Embryonic facial prominence (tissue), 1 donor: ENCODE measurements around the gene HERC6.
A peak's percentile ranks its signal among the peaks of the same experiment; 100 is the strongest.
"Not testable (repeated sequence)": the region's sequence is repeated elsewhere in the genome, so short reads cannot be mapped to it uniquely, and the experiment has no call there.

Experiments
- DNase-seq: peaks from one replicate; pipeline ENCODE4 v3.0.0-alpha.2; 2016; ENCODE audit errors: extremely low spot score

Gene HERC6

DNA sequence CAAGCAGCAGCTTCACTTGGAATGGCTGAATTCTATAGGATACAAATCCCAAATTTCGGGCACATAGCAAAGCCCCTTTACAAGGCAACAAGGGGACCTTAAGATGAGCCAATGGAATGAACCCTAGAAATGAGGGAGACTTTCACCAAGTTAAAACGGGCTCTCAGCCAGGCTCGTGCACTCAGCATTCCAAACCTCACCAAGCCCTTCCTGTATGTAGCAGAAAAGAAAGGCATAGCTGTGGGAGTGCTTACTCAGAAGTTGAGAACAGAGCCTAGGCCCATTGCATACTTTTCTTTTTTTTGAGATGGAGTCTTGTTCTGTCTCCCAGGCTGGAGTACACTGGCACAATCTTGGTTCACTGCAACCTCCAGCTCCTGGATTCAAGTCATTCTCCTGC lies 67.5 kb downstream of the HERC6 start:
- DNase-seq, result no peak

DNA sequence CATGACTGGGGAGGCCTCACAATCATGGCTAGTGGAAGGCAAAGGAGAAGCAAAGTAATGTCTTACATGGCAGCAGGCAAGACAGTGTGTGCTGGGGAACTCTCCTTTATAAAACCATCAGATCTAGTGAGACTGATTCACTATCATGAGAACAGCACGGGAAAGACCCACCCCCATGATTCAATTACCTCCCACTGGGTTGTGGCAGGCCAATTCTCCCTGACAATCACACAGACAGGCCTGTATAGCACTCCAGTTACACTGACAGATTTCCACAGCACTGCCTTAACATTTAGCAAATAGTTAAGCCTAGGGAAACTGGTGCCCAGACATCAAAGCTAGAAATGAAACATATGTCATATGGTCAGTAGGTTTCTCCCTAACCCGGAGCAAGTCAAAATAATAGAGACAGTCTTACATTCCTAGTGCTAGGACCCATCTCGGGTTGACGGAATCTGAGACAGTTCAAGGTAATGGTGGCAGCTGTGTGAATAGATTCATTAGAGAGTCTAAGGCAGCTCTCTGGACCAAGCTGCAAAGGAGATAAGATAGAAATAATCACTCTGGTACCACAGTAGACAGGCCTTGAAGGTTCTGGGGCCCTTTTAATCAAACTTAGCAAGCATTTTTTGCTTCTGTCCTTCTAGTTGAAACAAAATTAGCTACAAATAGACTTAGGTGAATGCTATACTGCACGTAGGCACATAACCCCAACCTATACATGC lies 68.9 kb downstream of the HERC6 start:
- no peak for DNase-seq

GRCh38 chr4:88448211-88448765 lies 69.6 kb downstream of the HERC6 start:
- DNase-seq, result not testable (repeated sequence)

GRCh38 chr4:88448889-88449288 lies 70.2 kb downstream of the HERC6 start:
- no peak for DNase-seq

DNA sequence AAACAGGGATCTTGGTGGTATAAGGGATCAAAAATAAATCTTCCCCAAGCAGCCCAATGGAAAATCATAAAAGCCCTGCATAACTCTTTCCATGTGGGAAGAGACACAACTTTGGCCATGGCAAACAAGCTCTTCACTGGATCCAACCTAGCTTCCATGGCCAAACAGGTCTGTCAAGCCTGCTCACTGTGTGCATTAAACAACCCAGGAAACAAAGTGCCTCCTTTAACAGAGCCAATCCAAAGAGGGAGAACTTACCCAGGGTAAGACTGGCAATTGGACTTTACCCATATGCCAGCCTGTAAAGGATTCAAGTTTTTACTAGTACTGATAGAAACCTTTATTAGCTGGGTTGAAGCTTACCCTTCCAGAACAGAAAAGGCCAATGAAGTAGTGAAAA lies 70.6 kb downstream of the HERC6 start:
- DNase-seq, result no peak

DNA sequence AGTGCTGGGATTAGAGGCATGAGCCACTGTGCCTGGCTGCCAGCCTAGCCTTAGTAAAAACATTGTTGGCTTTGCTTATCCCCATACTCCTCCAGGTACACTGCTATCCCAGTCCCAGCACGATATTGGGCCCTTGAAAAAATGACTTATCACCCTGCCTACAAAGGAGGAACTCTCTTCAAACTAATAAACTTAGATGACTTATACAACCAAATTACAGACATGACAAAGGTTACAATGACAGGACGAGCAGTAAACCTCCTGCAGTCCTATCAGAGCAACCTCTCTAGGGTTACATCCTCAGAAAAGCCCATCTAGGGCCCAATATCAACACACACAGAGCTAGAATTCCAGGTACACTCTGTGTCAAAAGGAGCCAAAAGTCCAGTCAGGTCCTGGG lies 72.6 kb downstream of the HERC6 start:
- DNase-seq, result no peak

- DNase-seq, result no peak
Measured at GRCh38 chr4:88452912-88453311, 74.3 kb downstream of the HERC6 start.

DNA sequence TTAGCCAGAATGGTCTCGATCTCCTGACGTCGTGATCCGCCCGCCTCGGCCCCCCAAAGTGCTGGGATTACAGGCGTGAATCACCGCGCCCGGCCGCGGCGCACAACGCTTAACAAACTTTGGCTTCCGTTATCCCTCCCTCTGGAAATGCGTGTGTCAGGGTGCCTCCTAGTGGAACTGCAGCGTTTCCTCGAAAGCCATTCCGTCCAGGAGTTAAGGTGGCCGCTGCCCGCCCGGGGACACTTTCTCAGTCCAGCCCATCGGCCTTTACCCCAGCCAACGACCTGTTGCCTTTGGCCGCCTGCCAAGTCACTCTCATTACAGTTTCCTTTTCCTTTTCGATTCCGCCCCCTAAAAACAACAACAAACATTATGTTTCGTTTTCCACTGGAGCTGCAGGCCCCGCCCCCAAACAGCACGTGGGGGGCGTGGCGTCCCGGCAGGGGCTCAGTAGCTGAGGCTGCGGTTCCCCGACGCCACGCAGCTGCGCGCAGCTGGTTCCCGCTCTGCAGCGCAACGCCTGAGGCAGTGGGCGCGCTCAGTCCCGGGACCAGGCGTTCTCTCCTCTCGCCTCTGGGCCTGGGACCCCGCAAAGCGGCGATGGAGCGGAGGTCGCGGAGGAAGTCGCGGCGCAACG lies 78.1 kb downstream of the HERC6 start, which contains the start of gene HERC5:
Gene HERC5 (plus strand): TSS at position 450 of the 637 bp plus-strand sequence. CDS start 151 bp downstream, at position 601.
- DNase-seq, result peak; percentile 63

DNA sequence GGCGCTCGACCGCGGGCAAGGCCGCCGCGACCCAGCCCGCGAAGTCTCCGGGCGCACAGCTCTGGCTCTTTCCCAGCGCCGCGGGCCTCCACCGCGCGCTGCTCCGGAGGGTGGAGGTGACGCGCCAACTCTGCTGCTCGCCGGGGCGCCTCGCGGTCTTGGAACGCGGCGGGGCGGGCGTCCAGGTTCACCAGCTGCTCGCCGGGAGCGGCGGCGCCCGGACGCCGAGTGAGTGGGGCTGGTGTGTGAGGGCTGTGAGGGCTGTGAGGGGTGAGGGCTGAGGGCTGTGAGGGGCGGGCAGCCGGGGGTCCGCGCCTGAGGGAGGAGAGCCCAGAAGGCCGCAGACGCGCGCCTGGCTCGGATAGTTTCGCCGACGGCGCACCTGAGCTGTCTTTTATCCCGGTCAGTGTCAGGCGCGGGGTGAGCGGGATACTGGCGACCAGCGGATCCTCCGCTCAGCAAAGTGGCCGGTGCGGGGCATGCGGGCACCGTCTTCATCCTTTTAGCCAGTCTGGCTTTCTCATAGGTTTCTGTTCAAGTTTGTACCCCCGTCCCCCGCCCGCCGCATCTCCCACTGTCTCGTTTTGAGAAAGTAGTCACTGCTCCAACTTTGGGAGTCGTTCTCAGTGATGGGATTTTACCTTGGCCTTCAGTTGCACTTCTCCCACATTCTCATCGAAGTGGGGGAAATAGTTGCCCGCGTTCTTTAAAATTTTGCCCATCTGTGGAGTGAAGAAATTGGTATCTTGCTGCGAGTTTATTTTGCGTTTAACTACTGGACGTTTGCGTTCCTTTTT lies 78.9 kb downstream of the HERC6 start:
- DNase-seq, result no peak

GRCh38 chr4:88458104-88458740 lies 79.6 kb downstream of the HERC6 start:
- no peak for DNase-seq

GRCh38 chr4:88465653-88466192 lies 87.1 kb downstream of the HERC6 start:
- no peak for DNase-seq

DNA sequence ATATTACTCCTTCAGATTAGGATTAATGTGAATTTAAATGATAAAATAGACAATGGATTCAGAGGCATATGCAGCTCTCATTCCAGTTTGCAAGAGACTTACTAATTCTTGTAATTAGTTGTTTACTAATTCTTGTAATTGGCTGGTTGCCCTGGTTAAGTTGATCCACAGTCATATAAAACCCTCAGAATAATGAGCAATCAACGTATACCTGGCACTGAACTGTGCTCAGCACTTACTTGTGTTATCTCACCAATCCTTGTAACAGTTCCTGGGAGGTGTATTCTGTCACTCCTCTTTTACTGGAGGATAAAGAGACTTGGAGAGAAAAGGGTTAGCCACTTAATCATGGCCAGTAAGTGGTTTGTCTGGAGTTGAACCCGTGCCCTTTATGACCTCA lies 88.7 kb downstream of the HERC6 start:
- no peak for DNase-seq

GRCh38 chr4:88477229-88477860 lies 98.7 kb downstream of the HERC6 start:
- no peak for DNase-seq

GRCh38 chr4:88478247-88478646 lies 99.6 kb downstream of the HERC6 start:
- no peak for DNase-seq

DNA sequence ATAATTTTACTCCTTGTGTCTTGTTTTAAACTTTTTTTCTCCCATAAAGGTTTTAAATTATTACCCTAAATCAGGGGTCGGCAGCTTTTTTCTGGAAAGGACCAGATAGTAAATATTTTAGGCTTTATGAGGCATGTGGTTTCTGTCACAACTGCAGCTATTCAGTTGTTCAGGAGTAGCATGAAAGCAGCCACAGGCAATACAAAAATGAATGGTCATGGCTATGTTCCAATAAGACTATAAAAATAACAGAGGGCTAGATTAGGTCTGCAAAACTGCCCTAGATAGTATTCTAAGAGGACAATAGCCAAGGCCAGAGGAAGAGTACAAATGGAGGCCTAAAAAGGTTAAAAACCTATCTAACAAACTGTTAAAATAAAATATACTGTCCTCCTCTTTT lies 102.9 kb downstream of the HERC6 start:
- DNase-seq, result no peak

- no peak for DNase-seq
Measured at GRCh38 chr4:88489100-88489761, 110.6 kb downstream of the HERC6 start.
